AG04450 (cell line): ENCODE results near the gene ZDBF2. TPM values are rescaled to one million over a fixed set of nuclear protein-coding genes. Genes with fewer than 3 reads are reported as not detected.
A peak's percentile ranks its signal among the peaks of the same experiment; 100 is the strongest.
"Not testable (repeated sequence)": the region's sequence is repeated elsewhere in the genome, so short reads cannot be mapped to it uniquely, and the experiment has no call there.

Source experiments
- CTCF ChIA-PET: fragments of 300-600, 350-600 bp; formaldehyde crosslinking; extraction: SDS; loops from one replicate; lab custom pipeline; 2022; ENCODE audit warnings: antibody characterized with exemption, inconsistent platforms; lab: Charles Lee
- POLR2A ChIA-PET: fragments of 350-600 bp; formaldehyde crosslinking; extraction: SDS; loops from one replicate; lab custom pipeline; 2021; ENCODE audit warnings: antibody characterized with exemption, inconsistent platforms; lab: Yijun Ruan, JAX
- DNase-seq: peaks from one replicate; pipeline ENCODE4 v3.0.0-alpha.2; 2011; ENCODE audit warnings: low read depth, low spot score
- H3K27ac ChIP-seq: one replicate; pipeline ENCODE4 v1.5.1; 2012; ENCODE audit warnings: low read depth, low read length, control low read depth
- H3K27me3 ChIP-seq: one replicate; pipeline ENCODE4 v1.6.0; 2012; ENCODE audit warnings: low read length; ENCODE audit not compliant: control insufficient read depth, insufficient read depth
- H3K4me3 ChIP-seq: 2 replicates; pipeline ENCODE4 v1.5.1; 2011; ENCODE audit warnings: mild to moderate bottlenecking, low read depth, low read length, control low read depth
- H3K9me3 ChIP-seq: 2 replicates; pipeline ENCODE4 v1.5.1; 2012; ENCODE audit warnings: low read length; ENCODE audit not compliant: control insufficient read depth, insufficient read depth
- polyA minus RNA-seq: library from RNA; depleted of rRNA, polyadenylated mRNA; stranded (reverse); fragments of >200 nt; gene quantifications from 2 replicates; pipeline ENCODE4 v1.2.3, GENCODE V29; 2011; rRNA and poly(A)+ RNA removed
- polyA plus RNA-seq: library from polyadenylated mRNA; depleted of rRNA; stranded (reverse); fragments of >200 nt; gene quantifications from 2 replicates; pipeline ENCODE4 v1.2.3, GENCODE V29; 2011; rRNA removed
- TF ChIP-seq, protein P1 (sequence below): IDR thresholded peaks from 2 replicates; pipeline ENCODE4 v1.5.1; 2011; ENCODE audit warnings: low read depth, low read length, control low read depth, inconsistent platforms

ZDBF2 gene
- polyA plus RNA-seq (4.5 and 8.1 TPM in 2 replicates), polyA minus RNA-seq (8.8 and 16.6 TPM in 2 replicates)

- POLR2A ChIA-PET: interaction anchor here (0.7 to 1.0 kb wide), 3 partner anchors 115 to 169 kb away, joined by 3 to 4 read pairs (median 3); partner anchors contain the start of gene EEF1B2
These were observed at the start of gene ZDBF2 for GRCh38 chr2:206274434-206275311. Gene ZDBF2 (plus strand): TSS chr2:206274663. CDS start chr2:206281850, 7,187 bp downstream.

DNA sequence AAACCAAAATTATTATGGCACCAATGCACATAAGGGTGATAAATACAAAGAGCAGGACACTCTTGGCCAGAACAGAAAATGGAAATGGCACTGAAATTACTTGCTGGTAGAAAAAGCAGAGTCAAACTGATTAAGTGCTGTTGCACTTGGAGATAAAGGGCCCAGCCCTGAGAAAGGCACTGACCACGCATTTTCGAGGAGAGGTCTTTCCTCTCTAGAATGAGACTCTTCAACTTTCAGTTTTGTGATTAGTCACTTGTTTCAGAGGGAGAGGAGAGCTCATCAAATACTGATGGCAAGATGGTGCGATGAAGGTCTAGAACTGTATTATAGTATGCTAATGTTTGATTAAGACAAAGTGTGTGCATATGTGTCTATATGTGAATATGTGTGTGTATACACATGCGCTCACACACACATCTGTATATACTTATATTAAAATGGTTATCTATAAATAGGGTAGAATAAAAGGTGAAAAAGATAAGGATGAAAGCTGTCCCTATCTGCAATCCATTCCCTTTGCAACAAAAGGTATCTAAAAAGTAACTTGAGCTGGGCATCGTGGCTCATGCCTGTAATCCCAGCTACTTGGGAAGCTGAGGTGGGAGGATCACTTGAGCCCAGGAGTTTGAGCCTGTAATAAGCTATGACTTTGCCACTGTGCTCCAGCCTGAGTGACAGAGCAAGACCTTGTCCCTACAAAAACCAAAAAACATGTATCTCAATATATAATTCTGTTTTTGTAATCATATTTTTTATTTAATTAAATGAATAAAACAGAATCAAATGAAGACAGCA lies 48.8 kb upstream of the ZDBF2 start:
- ChIA-PET POLR2A (no interaction called here), CTCF (interaction anchor here (1.0 to 1.1 kb wide), 2 partner anchors 11 to 13 kb away, joined by 3 to 6 read pairs; a partner anchor contains a TSS)
- H3K9me3 ChIP-seq: no peaks in the 10 kb centered on the region
- no peak for DNase-seq
- H3K4me3 ChIP-seq: no peak overlapping the region
- H3K27ac ChIP-seq: no peak overlapping the region
- H3K27me3 ChIP-seq: no peaks in the 10 kb centered on the region
- TF ChIP-seq, protein P1, sequence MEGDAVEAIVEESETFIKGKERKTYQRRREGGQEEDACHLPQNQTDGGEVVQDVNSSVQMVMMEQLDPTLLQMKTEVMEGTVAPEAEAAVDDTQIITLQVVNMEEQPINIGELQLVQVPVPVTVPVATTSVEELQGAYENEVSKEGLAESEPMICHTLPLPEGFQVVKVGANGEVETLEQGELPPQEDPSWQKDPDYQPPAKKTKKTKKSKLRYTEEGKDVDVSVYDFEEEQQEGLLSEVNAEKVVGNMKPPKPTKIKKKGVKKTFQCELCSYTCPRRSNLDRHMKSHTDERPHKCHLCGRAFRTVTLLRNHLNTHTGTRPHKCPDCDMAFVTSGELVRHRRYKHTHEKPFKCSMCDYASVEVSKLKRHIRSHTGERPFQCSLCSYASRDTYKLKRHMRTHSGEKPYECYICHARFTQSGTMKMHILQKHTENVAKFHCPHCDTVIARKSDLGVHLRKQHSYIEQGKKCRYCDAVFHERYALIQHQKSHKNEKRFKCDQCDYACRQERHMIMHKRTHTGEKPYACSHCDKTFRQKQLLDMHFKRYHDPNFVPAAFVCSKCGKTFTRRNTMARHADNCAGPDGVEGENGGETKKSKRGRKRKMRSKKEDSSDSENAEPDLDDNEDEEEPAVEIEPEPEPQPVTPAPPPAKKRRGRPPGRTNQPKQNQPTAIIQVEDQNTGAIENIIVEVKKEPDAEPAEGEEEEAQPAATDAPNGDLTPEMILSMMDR: no peak

More at GRCh38 chr2:206274434-206275311, at the start of gene ZDBF2:
- TF ChIP-seq, protein P1: no peak
- Histone ChIP-seq H3K27ac (peak within 1 kb of the TSS; percentile 73), H3K9me3 (no peaks in the 10 kb centered on the region), H3K4me3 (peak within 1 kb of the TSS; percentile 69), H3K27me3 (peaks cover 36% of the 10 kb centered on the region)
- DNase-seq: peak; percentile 29
- CTCF ChIA-PET: no interaction called here

DNA sequence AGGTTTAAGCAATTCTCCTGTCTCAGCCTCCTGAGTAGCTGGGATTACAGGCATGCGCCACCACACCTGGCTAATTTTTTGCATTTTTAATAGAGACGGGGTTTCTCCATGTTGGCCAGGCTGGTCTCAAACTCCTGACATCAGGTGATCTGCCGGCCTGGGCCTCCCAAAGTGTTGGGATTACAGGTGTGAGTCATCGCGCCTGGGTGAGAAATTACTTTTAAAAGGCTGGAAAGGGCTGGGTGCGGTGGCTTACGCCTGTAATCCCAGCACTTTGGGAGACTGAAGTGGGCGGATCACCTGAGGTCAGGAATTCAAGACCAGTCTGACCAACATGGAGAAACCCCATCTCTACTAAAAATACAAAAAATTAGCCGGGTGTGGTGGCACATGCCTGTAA lies 45.8 kb upstream of the ZDBF2 start:
- H3K27ac ChIP-seq, H3K27me3 ChIP-seq, POLR2A ChIA-PET, CTCF ChIA-PET, H3K9me3 ChIP-seq, DNase-seq, H3K4me3 ChIP-seq: not testable (repeated sequence)

GRCh38 chr2:206229642-206230041 lies 44.8 kb upstream of the ZDBF2 start:
- CTCF ChIA-PET: interaction anchor here (0.6 kb wide), 1 partner anchor 12 kb away, joined by 3 read pairs; no protein-coding TSS in a partner anchor

More at GRCh38 chr2:206229642-206230041, 44.8 kb upstream of the ZDBF2 start:
- POLR2A ChIA-PET: no interaction called here
- Histone ChIP-seq H3K27ac (no peak overlapping the region), H3K9me3 (no peaks in the 10 kb centered on the region), H3K27me3 (no peaks in the 10 kb centered on the region), H3K4me3 (no peak overlapping the region)
- TF ChIP-seq, protein P1: no peak
- no peak for DNase-seq
